GM18858 (cell line): Measurements from ENCODE around the gene PATJ.

Experiments
- ATAC-seq: cut with Tn5 transposase; IDR thresholded peaks from one replicate; pipeline ENCODE4 v1.9.1; 2021; ENCODE audit not compliant: unreplicated experiment

Gene PATJ

GRCh38 chr1:61980561-61980960 is 238.3 kb downstream of the PATJ start:
- ATAC-seq = no peak

DNA sequence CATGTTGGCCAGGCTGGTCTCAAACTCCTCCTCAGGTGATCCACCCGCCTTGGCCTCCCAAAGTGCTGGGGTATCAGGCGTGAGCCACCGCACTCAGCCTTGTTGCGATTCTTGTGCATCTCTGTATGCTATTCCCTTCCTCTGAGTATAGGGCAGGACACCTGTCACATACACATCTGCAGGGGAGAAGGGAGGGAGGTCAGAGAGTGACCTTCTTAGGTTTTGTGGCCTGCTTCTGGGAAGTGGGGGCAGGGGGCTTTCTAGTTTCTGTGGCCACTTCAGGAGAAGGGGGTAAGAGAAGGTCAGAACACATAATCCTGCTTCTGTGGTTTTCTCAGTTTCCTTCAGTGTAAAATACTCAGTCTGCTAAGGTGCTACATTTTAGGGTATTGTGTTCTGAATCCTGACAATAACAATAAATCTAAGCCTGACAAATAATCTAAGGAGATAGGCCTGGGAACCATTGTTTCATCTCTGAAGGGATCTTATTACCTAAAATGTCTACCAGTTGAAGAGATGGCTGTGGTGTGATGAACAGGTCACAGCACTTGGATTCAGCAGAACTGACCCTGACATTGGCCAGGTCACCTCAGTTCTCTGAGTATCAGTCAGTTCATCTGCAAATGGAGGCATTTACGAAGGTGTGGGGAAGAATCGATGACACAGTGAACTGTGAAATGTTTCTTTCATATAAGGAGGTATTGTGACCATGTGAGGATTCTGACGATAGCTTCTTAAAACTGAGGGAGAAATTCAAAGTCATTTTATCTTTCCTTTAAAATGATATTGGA is 239.8 kb downstream of the PATJ start:
- no peak for ATAC-seq

DNA sequence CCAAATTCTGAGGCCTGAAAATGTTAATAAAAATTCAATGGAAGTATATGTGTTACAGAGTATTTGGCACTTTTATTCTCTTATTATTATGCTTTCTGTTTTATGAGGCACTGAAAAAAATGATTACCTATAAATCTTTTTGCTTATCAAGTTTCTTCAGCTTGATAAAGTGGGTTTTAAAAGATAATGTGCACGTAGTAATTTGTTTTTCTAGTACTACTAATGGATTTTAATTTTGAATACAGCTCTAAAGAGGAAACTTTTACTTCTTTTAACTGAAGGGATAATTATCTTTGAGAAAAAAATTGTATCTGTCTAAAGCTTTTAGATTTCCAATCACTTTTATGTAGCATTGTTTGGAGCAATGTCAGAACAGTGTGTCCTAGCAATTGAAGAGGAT is 241.0 kb downstream of the PATJ start:
- no peak for ATAC-seq

- ATAC-seq = no peak
Observed at GRCh38 chr1:61992257-61992656, 250.0 kb downstream of the PATJ start.

DNA sequence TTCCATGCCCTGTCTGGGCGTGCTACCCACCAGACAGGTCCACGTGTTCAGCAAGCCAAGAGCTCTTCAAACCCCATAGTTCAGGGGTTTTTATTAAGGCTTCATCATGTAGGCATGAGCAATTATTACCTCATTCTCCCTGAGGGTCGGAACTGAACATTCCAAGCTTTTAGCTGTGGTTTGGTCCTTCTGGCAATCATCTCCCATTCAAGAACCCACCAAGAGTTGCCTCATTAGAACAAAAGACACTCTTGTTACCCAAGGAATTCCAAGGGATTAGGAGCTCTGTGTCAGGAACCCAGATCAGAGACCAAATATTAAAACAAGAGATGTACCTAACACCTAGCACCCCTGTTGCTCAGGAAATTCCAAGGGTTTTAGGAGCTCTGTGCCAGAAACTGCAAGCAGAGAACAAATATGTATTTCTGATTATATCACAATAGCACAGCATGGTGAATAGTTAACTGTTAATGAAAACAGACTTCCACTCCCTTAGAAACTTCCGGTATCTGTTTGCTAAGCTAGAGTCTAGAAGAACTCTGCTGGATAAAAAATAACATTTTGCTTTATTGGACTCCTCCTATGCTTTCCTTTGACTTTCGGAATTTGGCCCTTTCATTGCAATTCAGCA is 251.2 kb downstream of the PATJ start:
- ATAC-seq = no peak

GRCh38 chr1:61995641-61996040 is 253.4 kb downstream of the PATJ start:
- no peak for ATAC-seq

DNA sequence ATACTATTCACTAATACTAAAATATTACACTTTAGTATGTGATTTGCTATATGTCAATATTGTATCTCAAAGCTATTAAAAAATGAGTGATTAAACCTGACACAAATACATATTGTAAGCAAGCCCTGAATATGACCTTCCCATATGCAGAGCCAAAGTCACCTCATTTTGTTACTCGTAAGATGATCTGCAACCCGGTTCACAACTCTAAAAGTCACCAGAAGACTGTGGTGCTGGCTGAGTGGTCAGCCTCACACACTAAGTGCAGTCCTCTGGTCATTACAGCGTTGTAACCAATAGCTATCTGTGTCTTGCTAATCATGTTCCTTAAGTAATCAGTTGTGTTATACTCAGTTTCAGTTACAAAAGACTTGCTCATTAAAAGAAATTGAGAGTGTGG is 254.8 kb downstream of the PATJ start:
- ATAC-seq = no peak

GRCh38 chr1:62003777-62004176 is 261.5 kb downstream of the PATJ start:
- ATAC-seq = no peak

- ATAC-seq = no peak
Observed at GRCh38 chr1:62006690-62007089, 264.4 kb downstream of the PATJ start.

- no peak for ATAC-seq
Observed at GRCh38 chr1:62011006-62011405, 268.7 kb downstream of the PATJ start.

- no peak for ATAC-seq
Observed at GRCh38 chr1:62012095-62012494, 269.8 kb downstream of the PATJ start.

DNA sequence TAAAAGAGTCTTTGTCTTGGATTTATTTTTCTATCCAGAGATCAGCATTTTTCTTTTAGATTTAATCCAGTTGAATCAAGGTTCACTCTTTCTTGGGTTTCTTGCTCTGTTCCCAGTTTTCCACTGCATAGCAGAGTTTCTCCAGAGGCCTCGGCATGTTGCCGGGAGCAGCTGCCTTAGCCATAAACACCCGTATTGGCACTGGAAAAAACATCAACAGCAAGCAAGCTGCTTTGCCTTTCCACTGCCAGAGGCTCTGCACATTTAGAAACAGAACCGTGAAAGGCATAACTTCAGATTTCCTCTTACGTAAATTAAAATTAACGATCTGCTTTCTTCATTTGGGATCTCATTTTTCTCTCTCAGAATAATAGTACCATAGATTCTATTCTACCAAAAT is 270.6 kb downstream of the PATJ start:
- no peak for ATAC-seq

DNA sequence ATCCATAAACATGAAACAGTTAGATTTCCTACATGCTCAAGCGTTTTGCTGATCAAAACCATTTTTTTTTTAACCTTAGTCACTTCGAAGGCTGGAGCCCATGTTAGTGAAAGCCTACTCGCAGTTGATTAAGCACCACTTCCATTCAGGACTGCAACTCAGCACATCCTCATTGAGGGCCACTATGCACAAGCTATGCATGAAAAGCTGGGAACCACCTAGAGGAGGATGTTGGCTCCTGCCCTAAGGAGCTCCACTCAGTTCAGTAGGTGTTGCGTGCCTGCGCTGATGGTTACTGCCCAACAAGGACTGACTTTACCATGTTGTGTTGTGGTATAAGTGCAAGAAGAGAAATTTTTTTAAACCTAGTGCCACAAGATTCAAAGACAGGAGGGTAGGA is 271.0 kb downstream of the PATJ start:
- ATAC-seq = no peak

GRCh38 chr1:62022382-62022983 is 280.2 kb downstream of the PATJ start:
- ATAC-seq = no peak

DNA sequence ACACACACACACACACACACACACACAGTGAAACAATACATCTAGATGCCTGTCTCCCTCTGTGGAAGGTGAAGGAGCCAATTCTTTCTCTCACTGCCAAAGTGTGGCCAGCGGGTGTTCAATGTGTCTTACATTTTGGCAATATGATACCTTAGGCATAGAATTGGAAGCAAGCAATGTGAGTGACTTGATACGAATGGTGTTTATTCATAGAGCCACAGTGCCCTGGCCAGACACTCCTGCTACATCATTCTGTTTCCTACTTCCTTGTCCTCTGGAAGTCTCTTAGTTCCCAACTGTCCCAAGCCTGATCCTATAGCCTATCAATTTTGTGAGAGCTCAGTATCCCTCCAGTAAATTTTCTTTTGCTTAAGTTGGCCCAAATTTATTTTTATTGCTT is 282.4 kb downstream of the PATJ start:
- no peak for ATAC-seq

DNA sequence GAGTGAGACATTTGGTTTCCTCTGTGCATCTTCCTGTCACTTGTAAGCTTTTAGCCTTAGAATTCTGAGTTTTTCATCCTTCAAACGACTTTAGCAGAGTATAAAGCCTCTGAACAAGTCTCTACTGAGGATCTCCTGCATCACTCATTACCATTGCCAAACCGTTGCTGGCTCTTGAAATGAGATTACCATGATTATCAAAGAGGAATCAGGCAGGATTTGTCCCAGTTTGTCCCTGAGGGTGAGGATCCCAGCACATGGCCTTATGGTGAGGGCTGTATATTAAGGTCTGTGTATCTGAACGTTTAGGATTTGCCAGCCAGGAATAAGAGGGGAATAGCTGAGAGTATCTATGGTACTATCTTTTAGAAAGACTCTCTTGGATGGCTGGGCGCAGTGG is 282.9 kb downstream of the PATJ start:
- ATAC-seq = no peak

GRCh38 chr1:62025892-62026291 is 283.6 kb downstream of the PATJ start:
- no peak for ATAC-seq

GRCh38 chr1:62029704-62030103 is 287.4 kb downstream of the PATJ start:
- ATAC-seq = no peak

DNA sequence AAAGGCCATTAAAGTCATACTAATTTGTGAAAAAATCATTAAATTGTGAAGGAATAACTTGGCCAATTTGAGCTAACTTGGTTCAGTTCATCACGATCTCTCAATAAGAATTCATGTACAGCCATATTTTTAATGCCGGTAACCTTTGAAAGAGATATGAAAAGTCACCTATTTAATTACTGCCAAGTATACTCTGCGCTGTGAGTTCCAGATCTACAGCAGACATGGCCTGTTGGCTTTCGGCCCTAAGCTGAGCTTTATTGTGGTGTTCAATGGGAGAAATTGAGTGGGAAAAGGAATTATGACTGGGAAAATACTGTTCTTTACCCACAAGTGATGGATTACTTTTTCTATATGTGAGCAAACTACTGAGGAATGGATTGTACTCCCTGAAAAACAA is 292.5 kb downstream of the PATJ start:
- ATAC-seq = no peak

- no peak for ATAC-seq
Observed at GRCh38 chr1:62037274-62037673, 295.0 kb downstream of the PATJ start.

DNA sequence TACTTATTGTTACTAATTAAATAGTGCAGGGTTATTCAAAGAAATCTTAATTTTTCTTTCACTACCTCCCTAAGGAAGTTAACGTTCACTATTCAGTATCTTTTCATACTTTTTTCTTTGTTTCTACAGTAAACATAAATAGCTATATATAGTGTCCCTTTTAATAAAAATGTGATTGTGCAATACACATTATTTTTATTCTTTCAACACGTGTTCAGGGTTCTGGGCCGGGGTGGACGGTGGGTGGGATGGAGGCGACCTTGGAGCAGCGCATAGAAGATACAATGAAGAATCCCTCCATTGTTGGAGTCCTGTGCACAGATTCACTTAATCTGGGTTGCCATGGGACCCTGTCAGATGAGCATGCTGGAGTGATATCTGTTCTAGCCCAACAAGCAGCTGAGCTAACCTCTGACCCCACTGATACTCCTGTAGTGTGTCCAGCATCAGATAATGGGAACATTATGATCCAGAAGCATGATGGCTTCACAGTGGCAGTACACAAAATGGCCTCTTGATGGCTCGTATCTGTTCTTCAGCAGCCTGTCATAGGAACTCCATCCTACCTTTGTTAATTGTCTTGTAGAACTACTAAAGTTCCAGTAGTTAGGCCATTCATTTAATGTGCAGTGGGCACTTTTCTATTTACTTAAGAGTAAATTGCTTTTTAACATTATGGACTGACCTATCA is 296.5 kb downstream of the PATJ start:
- ATAC-seq = no peak

- no peak for ATAC-seq
Observed at GRCh38 chr1:62040450-62040849, 298.2 kb downstream of the PATJ start.
